K562 (cell line): ENCODE results near the gene APOM. TPM values are rescaled to one million over a fixed set of nuclear protein-coding genes. Genes with fewer than 3 reads are reported as not detected.
A peak's percentile ranks its signal among the peaks of the same experiment; 100 is the strongest.

Source experiments
- BRF1 ChIP-seq: IDR thresholded peaks from 3 replicates; pipeline ENCODE4 v1.6.1; 2011; ENCODE audit warnings: borderline replicate concordance, mild to moderate bottlenecking; ENCODE audit not compliant: insufficient read length; ENCODE audit errors: extremely low read depth
- FOXJ2 ChIP-seq: fragments of 200-800 bp; sonication (Bioruptor generic); IDR thresholded peaks from 2 replicates; pipeline ENCODE4 v1.6.1; 2016; ENCODE audit warnings: missing genetic modification characterization, missing compliant biosample characterization
- JUND ChIP-seq, 2 experiments: IDR thresholded peaks; 2 replicates in 1 of 2; 3 replicates in 1 of 2; pipeline ENCODE4 v1.6.1; 2011; ENCODE audit warnings: borderline replicate concordance in 2 of 2, low read depth in 2 of 2, low read length in 2 of 2, improper control_type of control experiment in 1 of 2, missing biosample characterization in 1 of 2, missing genetic modification characterization in 1 of 2, missing genetic modification reagents in 1 of 2
- NR3C1 ChIP-seq: sonication (generic); formaldehyde crosslinking; IDR thresholded peaks from 2 replicates; pipeline ENCODE4 v1.8.1; 2022; ENCODE audit warnings: missing genetic modification reagents
- NR4A1 ChIP-seq, 2 experiments: fragments of 250-450 bp in 1 of 2; fragments of 450-650 bp in 1 of 2; sonication (Bioruptor Pico) in 1 of 2; IDR thresholded peaks; 2 replicates each; pipeline versions ENCODE4 v1.4.0 to v1.6.1; 2016 to 2020; ENCODE audit warnings: mild to moderate bottlenecking in 2 of 2, missing compliant biosample characterization in 1 of 2, missing genetic modification characterization in 1 of 2, moderate library complexity in 1 of 2
- PHB2 ChIP-seq: fragments of 450-650 bp; IDR thresholded peaks from 2 replicates; pipeline ENCODE4 v1.6.1; 2017; ENCODE audit warnings: low read depth
- PTRF ChIP-seq: fragments of 450-650 bp; IDR thresholded peaks from 2 replicates; pipeline ENCODE4 v1.6.1; 2016; ENCODE audit warnings: mild to moderate bottlenecking, missing genetic modification characterization, missing compliant biosample characterization
- RBM15 ChIP-seq: fragments of 200-400 bp; formaldehyde crosslinking; IDR thresholded peaks from 2 replicates; pipeline ENCODE4 v1.6.1; 2018; ENCODE audit warnings: mild to moderate bottlenecking, low read length, moderate library complexity; ENCODE audit not compliant: insufficient read depth
- RUNX1 ChIP-seq: sonication (generic); IDR thresholded peaks from 2 replicates; pipeline ENCODE4 v1.6.1; 2016; ENCODE audit warnings: antibody characterized with exemption, low read depth
- SIN3A ChIP-seq, 2 experiments: fragments of 150-350 bp in 1 of 2; IDR thresholded peaks; 2 replicates each; pipeline ENCODE4 v1.6.1; 2011 to 2016; ENCODE audit warnings: borderline replicate concordance in 2 of 2, low read depth in 2 of 2, low read length in 2 of 2, mild to moderate bottlenecking in 2 of 2, moderate library complexity in 2 of 2; ENCODE audit not compliant: control insufficient read depth in 1 of 2
- SIX5 ChIP-seq, 2 experiments: IDR thresholded peaks; 2 replicates each; pipeline ENCODE4 v1.6.1; 2011; ENCODE audit warnings: low read length in 2 of 2, borderline replicate concordance in 1 of 2, low read depth in 1 of 2, mild to moderate bottlenecking in 1 of 2, moderate library complexity in 1 of 2; ENCODE audit not compliant: insufficient read depth in 1 of 2
- STAT5A ChIP-seq: IDR thresholded peaks from 2 replicates; pipeline ENCODE4 v1.6.1; 2012; ENCODE audit warnings: low read length, inconsistent platforms, borderline replicate concordance
- STAT6 ChIP-seq: sonication (generic); formaldehyde crosslinking; IDR thresholded peaks from 2 replicates; pipeline ENCODE4 v1.8.1; 2023; ENCODE audit warnings: mild to moderate bottlenecking, missing genetic modification reagents
- TCF3 ChIP-seq: sonication (generic); formaldehyde crosslinking; IDR thresholded peaks from 2 replicates; pipeline ENCODE4 v1.4.0; 2020; ENCODE audit warnings: mild to moderate bottlenecking, missing genetic modification reagents
- ZNF197 ChIP-seq: fragments of 200-800 bp; sonication (Bioruptor generic); IDR thresholded peaks from 2 replicates; pipeline ENCODE4 v1.6.1; 2016; ENCODE audit warnings: low read depth, missing genetic modification characterization, missing compliant biosample characterization
- polyA plus RNA-seq, 8 experiments: library from polyadenylated mRNA; depleted of rRNA in 4 of 8; stranded (reverse) in 5 of 8; unstranded in 3 of 8; fragments of >200 nt; fragmentation: Nextera tagmentation in 2 of 8; fragmentation: Illumina TruSeq in 1 of 8; extraction: Ambion mirVana in 2 of 8; extraction: Trizol in 1 of 8; gene quantifications; 2 replicates each; pipeline versions ENCODE4 v1.2.1 to v1.2.3, GENCODE V29; 2011 to 2014; ENCODE audit warnings: inconsistent platforms in 1 of 8, missing spikeins in 1 of 8
- total RNA-seq, 7 experiments: library from RNA; depleted of rRNA in 6 of 7; stranded (reverse); fragments of >200 nt in 6 of 7; fragmentation: Illumina TruSeq in 2 of 7; extraction: Trizol in 2 of 7; gene quantifications; 2 replicates each; pipeline versions ENCODE4 v1.2.1 to v1.2.3, GENCODE V29; 2011 to 2021; ENCODE audit warnings: low replicate concordance in 1 of 7
- TF ChIP-seq, protein P1 (sequence below): fragments of 450-650 bp; IDR thresholded peaks from 2 replicates; pipeline ENCODE4 v1.6.1; 2017; ENCODE audit warnings: antibody characterized with exemption
- TF ChIP-seq, protein P2 (sequence below): fragments of 450-650 bp; IDR thresholded peaks from 2 replicates; pipeline ENCODE4 v1.6.1; 2018; ENCODE audit not compliant: partially characterized antibody

APOM gene
- total and polyA plus RNA-seq, 9 of the 15 experiments (the other 6 are each of a cell fraction or from before 2014, with no cell fraction given) = 5.7 to 24.3 (median 10.4) TPM

GRCh38 chr6:31619805-31620585, 35.7 kb upstream of the APOM start (continued):
- TF ChIP-seq SIX5 (IDR thresholded peaks at IDR 0.05; ENCODE audit: borderline replicate concordance in 1 of 2, insufficient read depth in 1 of 2, low read depth in 1 of 2, low read length in 2 of 2) (no peak), FOXJ2 (tag) (no peak), STAT6 (peak; percentile 75; the same call in 1 of the 2 replicates), NR3C1 (CRISPR knock-in tag) (no peak), STAT5A (no peak), NR4A1 (CRISPR knock-in tag; IDR thresholded peaks at IDR 0.05) (peak; percentile 96), NR4A1 (tag; IDR thresholded peaks at IDR 0.05) (no peak; the same call in 1 of the 2 replicates), PTRF (tag) (no peak), BRF1 (no peak), PHB2 (no peak), SIN3A (IDR thresholded peaks at IDR 0.05; ENCODE audit: borderline replicate concordance in 2 of 2, control insufficient read depth in 1 of 2, low read depth in 2 of 2, low read length in 2 of 2) (0 out of 4 replicates have a peak, but pooled peaks of 1 of the 2 experiments have one; percentile 77), ZNF197 (no peak), RUNX1 (no peak), TCF3 (no peak), RBM15 (no peak), JUND (IDR thresholded peaks at IDR 0.05; ENCODE audit: borderline replicate concordance, low read depth, low read length) (peak; percentile 80), JUND (tag; IDR thresholded peaks at IDR 0.05; ENCODE audit: borderline replicate concordance, low read depth, low read length) (peak; percentile 77)
- TF ChIP-seq, protein P1, sequence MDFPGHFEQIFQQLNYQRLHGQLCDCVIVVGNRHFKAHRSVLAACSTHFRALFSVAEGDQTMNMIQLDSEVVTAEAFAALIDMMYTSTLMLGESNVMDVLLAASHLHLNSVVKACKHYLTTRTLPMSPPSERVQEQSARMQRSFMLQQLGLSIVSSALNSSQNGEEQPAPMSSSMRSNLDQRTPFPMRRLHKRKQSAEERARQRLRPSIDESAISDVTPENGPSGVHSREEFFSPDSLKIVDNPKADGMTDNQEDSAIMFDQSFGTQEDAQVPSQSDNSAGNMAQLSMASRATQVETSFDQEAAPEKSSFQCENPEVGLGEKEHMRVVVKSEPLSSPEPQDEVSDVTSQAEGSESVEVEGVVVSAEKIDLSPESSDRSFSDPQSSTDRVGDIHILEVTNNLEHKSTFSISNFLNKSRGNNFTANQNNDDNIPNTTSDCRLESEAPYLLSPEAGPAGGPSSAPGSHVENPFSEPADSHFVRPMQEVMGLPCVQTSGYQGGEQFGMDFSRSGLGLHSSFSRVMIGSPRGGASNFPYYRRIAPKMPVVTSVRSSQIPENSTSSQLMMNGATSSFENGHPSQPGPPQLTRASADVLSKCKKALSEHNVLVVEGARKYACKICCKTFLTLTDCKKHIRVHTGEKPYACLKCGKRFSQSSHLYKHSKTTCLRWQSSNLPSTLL = no peak
- TF ChIP-seq, protein P2, sequence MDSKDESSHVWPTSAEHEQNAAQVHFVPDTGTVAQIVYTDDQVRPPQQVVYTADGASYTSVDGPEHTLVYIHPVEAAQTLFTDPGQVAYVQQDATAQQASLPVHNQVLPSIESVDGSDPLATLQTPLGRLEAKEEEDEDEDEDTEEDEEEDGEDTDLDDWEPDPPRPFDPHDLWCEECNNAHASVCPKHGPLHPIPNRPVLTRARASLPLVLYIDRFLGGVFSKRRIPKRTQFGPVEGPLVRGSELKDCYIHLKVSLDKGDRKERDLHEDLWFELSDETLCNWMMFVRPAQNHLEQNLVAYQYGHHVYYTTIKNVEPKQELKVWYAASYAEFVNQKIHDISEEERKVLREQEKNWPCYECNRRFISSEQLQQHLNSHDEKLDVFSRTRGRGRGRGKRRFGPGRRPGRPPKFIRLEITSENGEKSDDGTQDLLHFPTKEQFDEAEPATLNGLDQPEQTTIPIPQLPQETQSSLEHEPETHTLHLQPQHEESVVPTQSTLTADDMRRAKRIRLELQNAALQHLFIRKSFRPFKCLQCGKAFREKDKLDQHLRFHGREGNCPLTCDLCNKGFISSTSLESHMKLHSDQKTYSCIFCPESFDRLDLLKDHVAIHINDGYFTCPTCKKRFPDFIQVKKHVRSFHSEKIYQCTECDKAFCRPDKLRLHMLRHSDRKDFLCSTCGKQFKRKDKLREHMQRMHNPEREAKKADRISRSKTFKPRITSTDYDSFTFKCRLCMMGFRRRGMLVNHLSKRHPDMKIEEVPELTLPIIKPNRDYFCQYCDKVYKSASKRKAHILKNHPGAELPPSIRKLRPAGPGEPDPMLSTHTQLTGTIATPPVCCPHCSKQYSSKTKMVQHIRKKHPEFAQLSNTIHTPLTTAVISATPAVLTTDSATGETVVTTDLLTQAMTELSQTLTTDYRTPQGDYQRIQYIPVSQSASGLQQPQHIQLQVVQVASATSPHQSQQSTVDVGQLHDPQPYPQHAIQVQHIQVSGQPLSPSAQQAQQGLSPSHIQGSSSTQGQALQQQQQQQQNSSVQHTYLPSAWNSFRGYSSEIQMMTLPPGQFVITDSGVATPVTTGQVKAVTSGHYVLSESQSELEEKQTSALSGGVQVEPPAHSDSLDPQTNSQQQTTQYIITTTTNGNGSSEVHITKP = peak; percentile 90
